ENCODE measurements around the gene TPRN. TPM values are rescaled to one million over a fixed set of nuclear protein-coding genes. Genes with fewer than 3 reads are reported as not detected.

The TPRN gene
- total and polyA plus RNA-seq, 9 donors: 0.68 to 18.4 (median 15.2) TPM

DNA sequence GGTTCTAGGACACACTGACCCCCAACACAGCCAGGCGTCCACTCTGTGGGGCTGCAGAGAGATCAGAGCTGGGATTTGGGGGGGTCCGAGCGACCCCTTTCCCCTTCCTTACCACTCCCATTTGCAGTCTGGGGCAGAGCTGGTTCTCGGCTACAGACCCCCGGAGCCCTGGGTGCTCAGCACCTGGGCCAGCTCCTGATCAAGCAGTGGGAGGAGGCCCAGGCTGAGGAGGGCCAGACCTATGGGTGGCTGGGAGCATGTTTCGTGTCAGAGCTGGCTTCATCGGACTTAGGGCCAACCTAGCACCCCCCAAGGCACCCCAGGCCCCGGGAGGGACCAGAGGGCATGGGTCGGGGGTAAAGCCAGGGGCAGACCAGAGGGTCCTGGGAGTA, 54.0 kb downstream of the TPRN start:
- intact Hi-C loops (cut with DNase I): no loop called here
- Histone ChIP-seq H3K4me1 (ENCODE audit: insufficient read depth) (no peaks in the 10 kb centered on the region), H3K36me3 (no peaks in the 10 kb centered on the region), H3K4me3 (no peak overlapping the region), H3K9me3 (no peaks in the 10 kb centered on the region), H3K27ac (no peak overlapping the region), H3K27me3 (no peaks in the 10 kb centered on the region)
- WGBS, 3 donors: 47 to 57% (median 48%) methylated on average over 7 to 9 of the region's 9 CpGs
- TF ChIP-seq POLR2A (IDR thresholded peaks at IDR 0.05) (no peak), EP300 (IDR thresholded peaks at IDR 0.05) (no peak)
- TF ChIP-seq, protein P1, sequence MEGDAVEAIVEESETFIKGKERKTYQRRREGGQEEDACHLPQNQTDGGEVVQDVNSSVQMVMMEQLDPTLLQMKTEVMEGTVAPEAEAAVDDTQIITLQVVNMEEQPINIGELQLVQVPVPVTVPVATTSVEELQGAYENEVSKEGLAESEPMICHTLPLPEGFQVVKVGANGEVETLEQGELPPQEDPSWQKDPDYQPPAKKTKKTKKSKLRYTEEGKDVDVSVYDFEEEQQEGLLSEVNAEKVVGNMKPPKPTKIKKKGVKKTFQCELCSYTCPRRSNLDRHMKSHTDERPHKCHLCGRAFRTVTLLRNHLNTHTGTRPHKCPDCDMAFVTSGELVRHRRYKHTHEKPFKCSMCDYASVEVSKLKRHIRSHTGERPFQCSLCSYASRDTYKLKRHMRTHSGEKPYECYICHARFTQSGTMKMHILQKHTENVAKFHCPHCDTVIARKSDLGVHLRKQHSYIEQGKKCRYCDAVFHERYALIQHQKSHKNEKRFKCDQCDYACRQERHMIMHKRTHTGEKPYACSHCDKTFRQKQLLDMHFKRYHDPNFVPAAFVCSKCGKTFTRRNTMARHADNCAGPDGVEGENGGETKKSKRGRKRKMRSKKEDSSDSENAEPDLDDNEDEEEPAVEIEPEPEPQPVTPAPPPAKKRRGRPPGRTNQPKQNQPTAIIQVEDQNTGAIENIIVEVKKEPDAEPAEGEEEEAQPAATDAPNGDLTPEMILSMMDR (IDR thresholded peaks at IDR 0.05): no peak
- DNase-seq: no peak

DNA sequence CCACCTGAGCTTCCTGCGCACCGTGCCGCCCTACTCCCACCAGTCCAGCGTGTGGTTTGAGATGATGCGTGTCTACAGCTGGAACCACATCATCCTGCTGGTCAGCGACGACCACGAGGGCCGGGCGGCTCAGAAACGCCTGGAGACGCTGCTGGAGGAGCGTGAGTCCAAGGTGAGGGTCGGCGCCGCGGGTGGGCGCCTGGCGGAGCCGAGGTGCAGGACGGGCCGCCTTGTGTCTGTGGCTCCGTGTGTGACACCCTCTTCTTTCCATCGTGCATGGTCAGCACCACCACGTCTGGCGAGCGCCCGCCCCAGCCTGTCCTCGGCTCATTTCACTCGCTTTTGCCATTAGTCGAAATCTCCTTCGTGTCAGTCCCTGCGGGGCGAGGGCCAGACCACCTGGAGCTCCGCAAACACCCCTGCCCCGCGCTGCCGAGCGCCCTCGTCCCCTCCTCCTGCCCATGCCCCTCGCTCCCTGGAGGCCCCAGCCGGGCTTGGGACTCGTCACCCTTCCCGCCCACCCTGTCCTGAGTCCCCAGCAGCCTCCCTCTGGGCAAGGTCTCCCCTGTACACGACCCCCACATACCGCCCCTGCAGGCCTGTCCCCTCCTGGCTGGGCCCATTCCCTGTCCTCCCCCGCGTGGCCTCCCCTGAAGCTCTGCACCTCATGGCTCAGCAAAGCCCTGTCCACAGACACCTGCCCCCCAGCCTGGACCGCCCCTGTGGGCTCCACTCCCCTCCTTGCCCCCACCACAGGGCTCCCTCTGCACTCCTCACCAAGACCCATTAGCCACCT, 54.6 kb downstream of the TPRN start:
- no peak overlapping the region for H3K4me3 ChIP-seq
- no peaks in the 10 kb centered on the region for H3K36me3 ChIP-seq
- intact Hi-C loops (cut with DNase I): no loop called here
- no peak overlapping the region for H3K27ac ChIP-seq
- WGBS, 3 donors: 42 to 51% (median 50%) methylated on average over 46 to 48 of the region's 49 CpGs
- TF ChIP-seq POLR2A (IDR thresholded peaks at IDR 0.05): no peak
- TF ChIP-seq, protein P1 (IDR thresholded peaks at IDR 0.05): no peak
- TF ChIP-seq EP300 (IDR thresholded peaks at IDR 0.05): no peak
- H3K4me1 ChIP-seq (ENCODE audit: insufficient read depth): no peaks in the 10 kb centered on the region
- peaks cover 3% of the 10 kb centered on the region for H3K27me3 ChIP-seq
- no peak for DNase-seq
- no peaks in the 10 kb centered on the region for H3K9me3 ChIP-seq

DNA sequence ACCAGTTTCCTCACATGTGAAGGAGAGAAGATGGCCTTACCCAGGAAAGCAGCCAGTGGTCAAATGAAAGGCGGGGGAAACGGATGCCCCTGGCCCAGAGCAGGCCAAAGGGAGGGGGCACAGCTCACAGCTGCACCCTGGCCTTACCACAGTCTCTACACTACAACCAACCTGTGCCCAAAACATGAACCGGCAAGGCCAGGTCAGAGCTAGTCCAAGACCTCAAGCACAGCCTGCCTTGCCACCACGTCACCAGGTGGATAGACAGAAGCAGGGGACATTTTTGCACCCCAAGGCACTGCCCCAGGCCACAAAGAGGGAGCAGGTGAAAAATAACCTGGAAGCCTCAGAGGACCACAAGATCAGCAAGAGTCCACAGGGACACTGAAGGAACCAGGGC, 57.1 kb downstream of the TPRN start:
- no peak for DNase-seq
- H3K27me3 ChIP-seq: peaks cover 3% of the 10 kb centered on the region
- no peaks in the 10 kb centered on the region for H3K36me3 ChIP-seq
- peaks cover 8% of the 10 kb centered on the region for H3K4me1 ChIP-seq (ENCODE audit: insufficient read depth)
- 47 to 51% (median 50%) methylated on average over 4 of the region's 4 CpGs for WGBS, 3 donors
- no peaks in the 10 kb centered on the region for H3K9me3 ChIP-seq
- intact Hi-C loops (cut with DNase I): no loop called here
- no peak overlapping the region for H3K27ac ChIP-seq
- TF ChIP-seq EP300 (IDR thresholded peaks at IDR 0.05): no peak
- TF ChIP-seq, protein P1 (IDR thresholded peaks at IDR 0.05): no peak
- TF ChIP-seq POLR2A (IDR thresholded peaks at IDR 0.05): no peak
- no peak overlapping the region for H3K4me3 ChIP-seq

DNA sequence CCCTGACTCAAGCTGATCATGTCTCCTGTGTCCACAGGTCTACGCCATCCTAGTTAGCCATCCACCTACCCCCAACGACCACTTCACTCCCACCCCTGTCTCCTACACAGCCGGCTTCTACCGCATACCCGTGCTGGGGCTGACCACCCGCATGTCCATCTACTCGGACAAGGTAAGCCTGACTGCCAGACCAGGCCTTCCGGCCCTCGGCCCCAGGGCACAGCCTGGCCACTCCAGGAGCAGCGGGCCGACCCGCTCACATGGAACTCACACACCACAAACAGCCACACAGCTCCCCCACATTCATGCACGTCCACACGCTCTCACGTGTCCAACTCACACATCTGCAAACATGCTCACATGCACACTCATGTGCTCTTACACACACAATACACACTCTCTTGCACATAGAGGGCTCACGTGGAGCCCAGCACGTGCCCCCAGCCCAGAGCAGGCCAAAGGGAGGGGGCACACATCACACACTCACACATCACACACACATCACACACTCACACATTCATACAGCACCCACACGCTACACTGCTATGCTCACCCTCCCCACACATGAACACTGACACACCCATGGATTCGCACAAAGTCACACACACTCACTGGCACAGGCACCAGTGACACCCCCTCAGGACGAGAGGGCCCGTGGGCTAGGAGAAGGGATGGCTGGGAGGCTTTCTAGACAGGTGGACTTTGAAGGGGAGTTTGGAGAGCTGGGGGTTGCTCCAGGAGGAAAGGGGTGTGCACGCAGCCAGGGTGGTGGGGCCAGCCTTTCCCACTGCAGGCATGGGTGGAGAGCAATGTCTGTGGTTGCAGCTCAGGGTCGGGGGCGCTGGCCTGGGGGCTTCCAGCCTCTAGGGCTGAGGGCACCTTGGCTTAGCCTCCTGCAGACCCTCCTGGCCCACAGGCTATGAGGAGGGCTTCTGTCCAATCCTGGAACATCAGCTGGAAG, 58.3 kb downstream of the TPRN start:
- no peak for TF ChIP-seq EP300 (IDR thresholded peaks at IDR 0.05)
- TF ChIP-seq POLR2A (IDR thresholded peaks at IDR 0.05): no peak
- TF ChIP-seq, protein P1 (IDR thresholded peaks at IDR 0.05): no peak
- no peak for DNase-seq
- 67 to 75% (median 69%) methylated on average over 24 of the region's 24 CpGs for WGBS, 3 donors
- Histone ChIP-seq H3K27me3 (peaks cover 3% of the 10 kb centered on the region), H3K4me1 (ENCODE audit: insufficient read depth) (peaks cover 8% of the 10 kb centered on the region), H3K4me3 (no peak overlapping the region), H3K9me3 (no peaks in the 10 kb centered on the region), H3K36me3 (no peaks in the 10 kb centered on the region), H3K27ac (no peak overlapping the region)
- intact Hi-C loops (cut with DNase I): no loop called here

Small RNA genes lying within 50 kb of the gene (microRNA-seq; reads per million reads assigned to microRNA genes)
- gene MIR3621: 0 reads per million in 3 donors

Small RNA genes lying within 50 kb of the gene (small RNA-seq; reads per million reads assigned to genes)
- gene MIR3621: not detected

Other genes starting within 250 kb of the TPRN start
Only the 30 nearest of the 32 such genes appear.
- 100 to 1,000 TPM in 2 of 7 donors, 10 to 100 TPM in 4, 1 to 10 TPM in 1; 5.8 to 191 (median 59.8) TPM for gene PTGDS, start 223.2 kb downstream of the TPRN start, total RNA-seq
- gene PTGDS, start 223.2 kb downstream of the TPRN start, polyA plus RNA-seq: 10 to 100 TPM; 13.6 to 43.1 TPM
- 1 to 10 TPM in 2 of 7 donors, under 1 TPM in 4, not detected in 1; 0.25 to 1.6 (median 0.61) TPM for gene LCNL1, start 217.7 kb downstream of the TPRN start, total RNA-seq
- gene LCNL1, start 217.7 kb downstream of the TPRN start, polyA plus RNA-seq: under 1 TPM; 0.17 to 0.19 TPM
- 10 to 100 TPM; 23.6 to 48.9 (median 37.5) TPM for gene PAXX, start 208.3 kb downstream of the TPRN start, total RNA-seq
- 10 to 100 TPM in 1 of 2 donors, 1 to 10 TPM in 1; 1.1 to 47.8 TPM for gene PAXX, start 208.3 kb downstream of the TPRN start, polyA plus RNA-seq
- 1 to 10 TPM in 3 of 7 donors, under 1 TPM in 2, not detected in 2; 0.57 to 6.5 (median 1.5) TPM for gene CLIC3, start 204.2 kb downstream of the TPRN start, total RNA-seq
- 1 to 10 TPM in 1 of 2 donors, not detected in 1; 1.1 TPM for gene CLIC3, start 204.2 kb downstream of the TPRN start, polyA plus RNA-seq
- gene ABCA2, start 172.5 kb downstream of the TPRN start, total RNA-seq: 10 to 100 TPM in 5 of 7 donors, 1 to 10 TPM in 2; 5.8 to 26.9 (median 13.7) TPM
- gene ABCA2, start 172.5 kb downstream of the TPRN start, polyA plus RNA-seq: 10 to 100 TPM in 1 of 2 donors, 1 to 10 TPM in 1; 2.0 to 10.5 TPM
- under 1 TPM in 1 of 7 donors, not detected in 6; 0.08 TPM for gene FUT7, start 168.7 kb downstream of the TPRN start, total RNA-seq
- gene FUT7, start 168.7 kb downstream of the TPRN start, polyA plus RNA-seq: under 1 TPM in 1 of 2 donors, not detected in 1; 0.07 TPM
- gene NPDC1, start 154.6 kb downstream of the TPRN start, total RNA-seq: 100 to 1,000 TPM in 2 of 7 donors, 10 to 100 TPM in 5; 22.3 to 112 (median 49.9) TPM
- gene NPDC1, start 154.6 kb downstream of the TPRN start, polyA plus RNA-seq: 10 to 100 TPM in 1 of 2 donors, 1 to 10 TPM in 1; 2.1 to 67.9 TPM
- gene ENTPD2, start 146.7 kb downstream of the TPRN start, total RNA-seq: 1 to 10 TPM in 4 of 7 donors, under 1 TPM in 3; 0.12 to 5.1 (median 1.0) TPM
- under 1 TPM; 0.32 to 0.82 TPM for gene ENTPD2, start 146.7 kb downstream of the TPRN start, polyA plus RNA-seq
- gene SAPCD2, start 130.2 kb downstream of the TPRN start, total RNA-seq: under 1 TPM in 5 of 7 donors, not detected in 2; 0.24 to 0.62 (median 0.37) TPM
- under 1 TPM; 0.10 to 0.15 TPM for gene SAPCD2, start 130.2 kb downstream of the TPRN start, polyA plus RNA-seq
- 1 to 10 TPM; 1.3 to 6.3 (median 4.1) TPM for gene UAP1L1, start 123.2 kb downstream of the TPRN start, total RNA-seq
- 1 to 10 TPM; 3.0 to 4.1 TPM for gene UAP1L1, start 123.2 kb downstream of the TPRN start, polyA plus RNA-seq
- 10 to 100 TPM; 30.2 to 55.1 (median 38.6) TPM for gene MAN1B1, start 113.8 kb downstream of the TPRN start, total RNA-seq
- gene MAN1B1, start 113.8 kb downstream of the TPRN start, polyA plus RNA-seq: 100 to 1,000 TPM in 1 of 2 donors, 10 to 100 TPM in 1; 44.0 to 109 TPM
- gene DPP7, start 86.0 kb downstream of the TPRN start, total RNA-seq: 100 to 1,000 TPM in 2 of 7 donors, 10 to 100 TPM in 5; 39.8 to 117 (median 95.6) TPM
- gene DPP7, start 86.0 kb downstream of the TPRN start, polyA plus RNA-seq: 10 to 100 TPM in 1 of 2 donors, 1 to 10 TPM in 1; 3.0 to 88.7 TPM
- under 1 TPM in 1 of 7 donors, not detected in 6; 0.15 TPM for gene GRIN1, start 61.6 kb downstream of the TPRN start, total RNA-seq
- not detected for gene GRIN1, start 61.6 kb downstream of the TPRN start, polyA plus RNA-seq
- gene LRRC26, start 30.7 kb downstream of the TPRN start, total RNA-seq: 1 to 10 TPM in 1 of 7 donors, under 1 TPM in 1, not detected in 5; 0.23 to 3.0 TPM
- gene LRRC26, start 30.7 kb downstream of the TPRN start, polyA plus RNA-seq: not detected
- not detected for gene TMEM210, start 28.7 kb downstream of the TPRN start, total RNA-seq
- not detected for gene TMEM210, start 28.7 kb downstream of the TPRN start, polyA plus RNA-seq
- gene ANAPC2, start 12.2 kb downstream of the TPRN start, total RNA-seq: 10 to 100 TPM; 23.1 to 61.5 (median 53.9) TPM
- 10 to 100 TPM in 1 of 2 donors, 1 to 10 TPM in 1; 8.0 to 38.4 TPM for gene ANAPC2, start 12.2 kb downstream of the TPRN start, polyA plus RNA-seq
- gene SSNA1, start 12.1 kb downstream of the TPRN start, total RNA-seq: 10 to 100 TPM; 34.5 to 60.7 (median 44.5) TPM
- gene SSNA1, start 12.1 kb downstream of the TPRN start, polyA plus RNA-seq: 10 to 100 TPM in 1 of 2 donors, 1 to 10 TPM in 1; 1.6 to 47.3 TPM
- gene TMEM203, start 4.9 kb upstream of the TPRN start, total RNA-seq: 10 to 100 TPM; 29.2 to 40.8 (median 37.5) TPM
- gene TMEM203, start 4.9 kb upstream of the TPRN start, polyA plus RNA-seq: 10 to 100 TPM; 35.3 to 38.2 TPM
- 10 to 100 TPM in 4 of 7 donors, 1 to 10 TPM in 3; 3.7 to 15.2 (median 11.3) TPM for gene NDOR1, start 5.0 kb upstream of the TPRN start, total RNA-seq
- 1 to 10 TPM; 1.1 to 7.2 TPM for gene NDOR1, start 5.0 kb upstream of the TPRN start, polyA plus RNA-seq
- gene RNF208, start 21.5 kb upstream of the TPRN start, total RNA-seq: 1 to 10 TPM in 5 of 7 donors, under 1 TPM in 1, not detected in 1; 0.92 to 6.5 (median 3.3) TPM
- gene RNF208, start 21.5 kb upstream of the TPRN start, polyA plus RNA-seq: 1 to 10 TPM in 1 of 2 donors, not detected in 1; 2.3 TPM
- gene CYSRT1, start 24.4 kb upstream of the TPRN start, total RNA-seq: under 1 TPM in 4 of 7 donors, not detected in 3; 0.15 to 0.80 (median 0.33) TPM
- under 1 TPM in 1 of 2 donors, not detected in 1; 0.12 TPM for gene CYSRT1, start 24.4 kb upstream of the TPRN start, polyA plus RNA-seq
- gene RNF224, start 26.8 kb upstream of the TPRN start, total RNA-seq: under 1 TPM in 1 of 7 donors, not detected in 6; 0.92 TPM
- gene RNF224, start 26.8 kb upstream of the TPRN start, polyA plus RNA-seq: not detected
- under 1 TPM in 2 of 7 donors, not detected in 5; 0.15 to 0.46 TPM for gene SLC34A3, start 30.2 kb upstream of the TPRN start, total RNA-seq
- not detected for gene SLC34A3, start 30.2 kb upstream of the TPRN start, polyA plus RNA-seq
- gene TUBB4B, start 40.5 kb upstream of the TPRN start, total RNA-seq: 100 to 1,000 TPM in 6 of 7 donors, 10 to 100 TPM in 1; 88.0 to 234 (median 175) TPM
- 10 to 100 TPM; 62.8 to 88.6 TPM for gene TUBB4B, start 40.5 kb upstream of the TPRN start, polyA plus RNA-seq
- not detected for gene STPG3, start 50.5 kb upstream of the TPRN start, total RNA-seq
- not detected for gene STPG3, start 50.5 kb upstream of the TPRN start, polyA plus RNA-seq
- gene NELFB, start 54.6 kb upstream of the TPRN start, total RNA-seq: 10 to 100 TPM; 20.3 to 56.6 (median 44.5) TPM
- gene NELFB, start 54.6 kb upstream of the TPRN start, polyA plus RNA-seq: 10 to 100 TPM; 10.9 to 50.8 TPM
- gene TOR4A, start 77.0 kb upstream of the TPRN start, total RNA-seq: 10 to 100 TPM in 4 of 7 donors, 1 to 10 TPM in 3; 6.4 to 16.3 (median 11.2) TPM
- gene TOR4A, start 77.0 kb upstream of the TPRN start, polyA plus RNA-seq: 1 to 10 TPM in 1 of 2 donors, under 1 TPM in 1; 0.85 to 5.3 TPM
- gene NRARP, start 101.5 kb upstream of the TPRN start, total RNA-seq: 10 to 100 TPM in 1 of 7 donors, 1 to 10 TPM in 6; 1.3 to 13.8 (median 4.6) TPM
- 1 to 10 TPM; 2.6 to 3.4 TPM for gene NRARP, start 101.5 kb upstream of the TPRN start, polyA plus RNA-seq
- 10 to 100 TPM; 19.5 to 30.6 (median 26.2) TPM for gene EXD3, start 222.4 kb upstream of the TPRN start, total RNA-seq
- gene EXD3, start 222.4 kb upstream of the TPRN start, polyA plus RNA-seq: 10 to 100 TPM in 1 of 2 donors, 1 to 10 TPM in 1; 1.0 to 19.4 TPM
- 10 to 100 TPM in 5 of 7 donors, 1 to 10 TPM in 2; 8.5 to 18.5 (median 13.8) TPM for gene NOXA1, start 222.7 kb upstream of the TPRN start, total RNA-seq
- gene NOXA1, start 222.7 kb upstream of the TPRN start, polyA plus RNA-seq: 1 to 10 TPM in 1 of 2 donors, not detected in 1; 7.1 TPM